ENCODE measurements around the gene C2CD4C.

GRCh38 chr19:368630-369024 is 40.3 kb downstream of the C2CD4C start:
- TF ChIP-seq CTCF (conservative IDR thresholded peaks at IDR 0.05; ENCODE audit: low read depth in 2 of 2) (no peak), EZH2 (IDR thresholded peaks at IDR 0.05; ENCODE audit: low read depth, unreplicated experiment) (no peak)
